Measurements from ENCODE around the gene TAC4. TPM values are rescaled to one million over a fixed set of nuclear protein-coding genes. Genes with fewer than 3 reads are reported as not detected.

The TAC4 gene
- not detected in 2 replicates for total RNA-seq

DNA sequence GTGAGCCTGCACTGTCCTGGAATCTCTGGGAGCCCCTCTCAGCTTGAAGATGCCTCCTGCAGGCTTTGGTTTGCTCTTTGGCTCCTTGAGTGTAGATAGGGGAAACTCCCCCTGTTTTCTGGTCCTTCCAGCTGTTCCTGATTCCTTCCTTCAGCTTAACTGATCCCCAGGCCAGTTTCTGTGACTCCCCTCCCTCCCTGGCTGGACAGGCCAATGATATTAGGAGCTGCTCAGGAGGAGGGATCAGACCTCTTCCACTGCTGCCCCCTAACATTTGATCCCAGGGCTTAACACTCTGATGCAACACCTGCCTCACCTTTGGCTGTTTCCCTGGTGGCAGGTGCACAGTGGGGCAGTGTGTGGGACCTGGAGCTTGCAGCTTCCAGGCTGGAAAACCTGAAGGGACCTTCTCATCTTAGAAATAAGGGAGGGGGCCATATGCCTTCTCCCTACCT is at the start of gene TAC4:
Gene TAC4, minus strand, starts transcription at position 51 of the 455 bp plus-strand sequence. CDS start 52 bp downstream, outside the sequence.

DNA sequence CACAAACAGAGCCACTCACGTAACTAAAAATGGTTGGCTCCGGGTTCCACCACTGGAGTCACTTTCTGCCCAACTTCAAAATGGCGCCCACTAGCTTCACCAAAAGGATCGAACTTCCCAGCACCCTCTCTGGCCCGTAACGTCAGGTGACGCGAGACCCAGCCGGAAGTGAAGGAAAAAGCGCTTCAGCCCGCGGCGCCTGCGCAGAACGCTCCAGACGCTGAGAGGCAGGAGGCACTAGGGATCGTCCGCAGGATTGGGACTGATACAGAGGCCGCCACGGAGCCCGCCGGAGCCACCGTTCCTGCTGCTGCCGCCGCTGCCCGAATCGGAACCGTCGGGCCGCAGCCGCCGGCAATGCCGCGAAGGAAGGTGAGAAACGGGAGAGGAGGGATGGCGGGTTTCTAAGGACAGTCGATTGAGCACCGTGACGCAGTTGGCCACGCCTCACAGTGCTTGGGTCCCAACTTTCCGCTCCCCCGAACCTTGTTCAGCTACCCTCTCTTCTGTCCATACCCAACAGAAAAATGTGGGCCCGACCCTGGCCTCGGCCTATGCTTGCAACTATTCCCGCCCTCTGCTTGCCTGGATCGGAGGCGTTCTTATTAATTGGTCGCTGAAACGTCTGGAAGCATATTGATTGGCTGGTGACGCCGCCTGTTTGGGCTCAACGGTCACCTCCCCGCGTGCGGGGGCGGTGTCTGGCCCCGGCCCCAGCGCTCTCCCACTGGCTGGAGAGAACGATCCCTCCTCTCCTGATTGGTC is 59.2 kb downstream of the TAC4 start, which contains the start of gene KAT7:
Gene KAT7, plus strand, starts transcription at position 204 of the 765 bp plus-strand sequence. Its CDS starts 154 bp downstream, at position 358.

Other genes with a start within 250 kb of the TAC4 start
- gene SPOP, start 170.0 kb downstream of the TAC4 start, total RNA-seq, result 91.9 and 107 TPM in 2 replicates
- 59.7 and 62.9 TPM in 2 replicates for gene SLC35B1, start 140.1 kb downstream of the TAC4 start, total RNA-seq
- 1.8 TPM in 2 replicates for gene FAM117A, start 83.9 kb downstream of the TAC4 start, total RNA-seq
- 20.9 and 27.5 TPM in 2 replicates for gene KAT7, start 59.4 kb downstream of the TAC4 start, total RNA-seq
- not detected in 2 replicates for gene DLX4, start 121.1 kb upstream of the TAC4 start, total RNA-seq
- not detected in 2 replicates for gene DLX3, start 147.2 kb upstream of the TAC4 start, total RNA-seq
- 15.1 and 16.9 TPM in 2 replicates for gene ITGA3, start 208.0 kb upstream of the TAC4 start, total RNA-seq
- 16.6 and 21.4 TPM in 2 replicates for gene PDK2, start 247.3 kb upstream of the TAC4 start, total RNA-seq

All from smooth muscle cell of bladder (primary cell).